Measurements from ENCODE around the gene IL15. TPM values are rescaled to one million over a fixed set of nuclear protein-coding genes. Genes with fewer than 3 reads are reported as not detected.
A peak's percentile ranks its signal among the peaks of the same experiment; 100 is the strongest.

Gene IL15
- total RNA-seq, 1 experiment from 2014 or later: 0.51 TPM

DNA sequence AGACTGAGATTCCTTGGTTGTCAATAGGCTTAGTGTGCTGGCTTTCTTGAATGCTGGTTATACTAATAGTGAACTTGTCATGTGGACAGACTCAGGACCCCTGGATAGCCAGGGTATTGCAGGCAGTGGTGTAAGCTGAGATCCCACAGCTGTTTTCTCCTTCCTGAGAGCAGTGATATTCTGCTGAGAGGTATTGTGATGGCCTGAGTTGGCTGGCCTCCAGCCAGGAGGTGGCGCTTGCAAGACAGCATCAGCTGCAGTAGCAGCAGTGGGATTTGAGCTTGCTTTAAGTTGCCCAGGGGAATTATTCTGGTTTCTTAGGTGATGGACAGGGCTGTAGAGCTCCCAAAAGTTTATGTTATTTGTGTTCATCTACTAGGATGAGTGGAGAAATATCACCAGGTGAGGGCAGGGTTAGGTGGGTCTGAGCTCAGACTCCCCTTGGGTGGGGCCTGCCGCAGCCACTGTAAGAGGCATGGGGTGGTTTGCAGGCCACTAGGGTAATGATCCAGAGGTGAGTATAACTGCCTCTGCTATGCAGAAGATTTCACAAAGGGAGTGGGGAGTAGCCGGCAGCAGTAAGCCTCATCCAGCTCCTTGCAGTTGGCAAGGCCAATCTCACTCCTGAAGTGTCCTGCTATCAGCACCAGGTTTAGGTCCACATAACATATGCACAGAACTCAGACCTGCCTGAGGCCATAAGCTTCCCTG, 66.2 kb downstream of the IL15 start:
- peak; percentile 22 for DNase-seq (ENCODE audit: unreplicated experiment)
- intact Hi-C loops (cut with micrococcal nuclease): loop anchor here (2.0 kb wide), 1 partner anchor 396 kb away; no protein-coding TSS in a partner anchor
- TF ChIP-seq CTCF (IDR thresholded peaks at IDR 0.05; ENCODE audit: unreplicated experiment): no peak
- ChIA-PET CTCF (interaction anchor here (0.6 to 1.8 kb wide), 8 partner anchors 10 to 1499 kb away, joined by 3 to 11 read pairs (median 4); no protein-coding TSS in a partner anchor), POLR2A (no interaction called here)
- Mint-ChIP-seq H3K9me3 (ENCODE audit: unreplicated experiment) (peaks cover 8% of the 10 kb centered on the region), H3K4me3 (ENCODE audit: unreplicated experiment) (no peak overlapping the region), H3K4me1 (ENCODE audit: insufficient read depth, unreplicated experiment) (no peaks in the 10 kb centered on the region), H3K27me3 (ENCODE audit: insufficient read depth, unreplicated experiment) (no peaks in the 10 kb centered on the region), H3K27ac (ENCODE audit: low read depth, unreplicated experiment) (no peak overlapping the region), H3K36me3 (ENCODE audit: insufficient read depth, unreplicated experiment) (no peaks in the 10 kb centered on the region)
- BruUV-seq (replicated peaks): no TSS peak

DNA sequence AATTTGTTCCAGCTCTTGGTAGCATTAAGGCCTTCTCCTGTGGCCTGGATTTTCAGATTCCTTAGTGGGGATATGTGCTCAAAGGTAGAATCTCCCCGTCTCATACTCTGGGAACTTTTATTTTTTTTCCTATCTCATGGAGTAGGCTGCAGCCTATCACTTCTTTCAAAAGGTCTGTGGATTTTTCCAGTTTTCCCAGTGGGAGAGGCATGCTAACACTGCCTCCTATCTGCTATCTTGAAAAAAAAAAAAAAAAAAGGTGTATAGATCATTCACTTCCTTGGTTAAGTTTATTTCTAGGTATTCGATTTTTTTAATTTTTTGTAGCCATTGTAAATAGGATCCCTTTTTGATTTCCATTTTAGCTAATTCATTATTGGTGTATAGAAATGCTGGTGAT, 67.1 kb downstream of the IL15 start:
- DNase-seq (ENCODE audit: unreplicated experiment): no peak
- Mint-ChIP-seq H3K27ac (ENCODE audit: low read depth, unreplicated experiment) (no peak overlapping the region), H3K36me3 (ENCODE audit: insufficient read depth, unreplicated experiment) (no peaks in the 10 kb centered on the region), H3K9me3 (ENCODE audit: unreplicated experiment) (peaks cover 8% of the 10 kb centered on the region), H3K27me3 (ENCODE audit: insufficient read depth, unreplicated experiment) (no peaks in the 10 kb centered on the region), H3K4me1 (ENCODE audit: insufficient read depth, unreplicated experiment) (no peaks in the 10 kb centered on the region), H3K4me3 (ENCODE audit: unreplicated experiment) (no peak overlapping the region)
- ChIA-PET CTCF (interaction anchor here (0.6 to 1.8 kb wide), 10 partner anchors 9 to 1498 kb away, joined by 3 to 11 read pairs (median 4); no protein-coding TSS in a partner anchor), POLR2A (no interaction called here)
- TF ChIP-seq CTCF (IDR thresholded peaks at IDR 0.05; ENCODE audit: unreplicated experiment): no peak
- intact Hi-C loops (cut with micrococcal nuclease): loop anchor here (2.0 kb wide), 1 partner anchor 397 kb away; no protein-coding TSS in a partner anchor
- no TSS peak for BruUV-seq (replicated peaks)

- BruUV-seq (replicated peaks): no TSS peak
- H3K27me3 Mint-ChIP-seq (ENCODE audit: insufficient read depth, unreplicated experiment): no peaks in the 10 kb centered on the region
- ChIA-PET POLR2A (no interaction called here), CTCF (interaction anchor here (1.1 kb wide), 1 partner anchor 17 kb away, joined by 4 read pairs; no protein-coding TSS in a partner anchor)
- no peaks in the 10 kb centered on the region for H3K36me3 Mint-ChIP-seq (ENCODE audit: insufficient read depth, unreplicated experiment)
- intact Hi-C loops (cut with micrococcal nuclease): no loop called here
- no peak for TF ChIP-seq CTCF (IDR thresholded peaks at IDR 0.05; ENCODE audit: unreplicated experiment)
- H3K9me3 Mint-ChIP-seq (ENCODE audit: unreplicated experiment): peaks cover 8% of the 10 kb centered on the region
- no peak for DNase-seq (ENCODE audit: unreplicated experiment)
- H3K4me1 Mint-ChIP-seq (ENCODE audit: insufficient read depth, unreplicated experiment): no peaks in the 10 kb centered on the region
- no peak overlapping the region for H3K4me3 Mint-ChIP-seq (ENCODE audit: unreplicated experiment)
- no peak overlapping the region for H3K27ac Mint-ChIP-seq (ENCODE audit: low read depth, unreplicated experiment)
Measured at GRCh38 chr4:141705048-141705746, 68.8 kb downstream of the IL15 start.

DNA sequence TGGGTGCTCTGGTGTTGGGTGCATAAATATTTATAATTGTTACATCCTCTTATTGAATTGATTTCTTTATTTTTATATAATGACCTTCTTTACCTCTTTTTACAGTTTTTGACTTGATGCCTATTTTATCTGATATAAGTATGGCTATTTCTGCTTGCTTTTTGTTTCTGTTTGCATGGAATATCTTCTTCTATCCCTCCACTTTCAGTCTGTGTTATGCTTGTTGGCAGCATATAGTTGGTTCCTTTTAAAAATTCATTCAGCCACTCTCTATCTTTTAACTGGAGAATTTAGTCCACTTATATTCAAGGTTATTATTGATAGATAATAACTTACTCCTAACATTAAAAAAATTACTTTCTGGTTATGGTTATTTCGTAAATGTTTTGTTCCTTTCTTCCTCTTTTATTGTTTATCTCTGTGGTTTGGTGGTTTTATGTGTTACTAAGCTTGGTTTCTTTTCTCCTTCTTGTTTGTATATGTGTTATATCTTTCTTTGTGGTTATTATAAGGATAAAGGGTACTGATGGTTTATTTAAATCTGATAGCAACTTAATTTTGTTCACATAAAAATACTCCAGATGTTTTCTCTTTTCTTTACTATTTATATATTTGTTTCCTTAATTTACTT, 69.5 kb downstream of the IL15 start:
- ChIA-PET CTCF (interaction anchor here (0.6 to 1.4 kb wide), 4 partner anchors 18 to 399 kb away, joined by 3 to 5 read pairs (median 4); no protein-coding TSS in a partner anchor), POLR2A (interaction anchor here (1.2 kb wide), 1 partner anchor 352 kb away, joined by 5 read pairs; no protein-coding TSS in a partner anchor)
- no peak for DNase-seq (ENCODE audit: unreplicated experiment)
- TF ChIP-seq CTCF (IDR thresholded peaks at IDR 0.05; ENCODE audit: unreplicated experiment): no peak
- H3K27me3 Mint-ChIP-seq (ENCODE audit: insufficient read depth, unreplicated experiment): no peaks in the 10 kb centered on the region
- peaks cover 8% of the 10 kb centered on the region for H3K9me3 Mint-ChIP-seq (ENCODE audit: unreplicated experiment)
- H3K4me1 Mint-ChIP-seq (ENCODE audit: insufficient read depth, unreplicated experiment): no peaks in the 10 kb centered on the region
- no TSS peak for BruUV-seq (replicated peaks)
- H3K4me3 Mint-ChIP-seq (ENCODE audit: unreplicated experiment): no peak overlapping the region
- H3K27ac Mint-ChIP-seq (ENCODE audit: low read depth, unreplicated experiment): no peak overlapping the region
- H3K36me3 Mint-ChIP-seq (ENCODE audit: insufficient read depth, unreplicated experiment): no peaks in the 10 kb centered on the region
- intact Hi-C loops (cut with micrococcal nuclease): no loop called here
